TTC549 (cell line): ENCODE results near the gene CLCN4.

ENCODE experiments used
- FAIRE-seq: peaks from 2 replicates; lab custom pipeline; 2012; peaks lifted over from hg19 to GRCh38; lab: Jason Lieb, UNC

Gene CLCN4

GRCh38 chrX:10244915-10245622 lies 88.3 kb downstream of the CLCN4 start:
- FAIRE-seq: no peak

GRCh38 chrX:10245886-10246285 lies 89.1 kb downstream of the CLCN4 start:
- FAIRE-seq: no peak

GRCh38 chrX:10246297-10246696 lies 89.5 kb downstream of the CLCN4 start:
- no peak for FAIRE-seq

GRCh38 chrX:10246846-10247245 lies 90.1 kb downstream of the CLCN4 start:
- no peak for FAIRE-seq

GRCh38 chrX:10254739-10255138 lies 98.0 kb downstream of the CLCN4 start:
- FAIRE-seq: no peak

- FAIRE-seq: no peak
Measured at GRCh38 chrX:10259716-10260115, 102.9 kb downstream of the CLCN4 start.

GRCh38 chrX:10265775-10266174 lies 109.0 kb downstream of the CLCN4 start:
- no peak for FAIRE-seq

GRCh38 chrX:10278716-10279115 lies 121.9 kb downstream of the CLCN4 start:
- FAIRE-seq: no peak

- no peak for FAIRE-seq
Measured at GRCh38 chrX:10280071-10280470, 123.3 kb downstream of the CLCN4 start.

GRCh38 chrX:10282490-10282889 lies 125.7 kb downstream of the CLCN4 start:
- FAIRE-seq: no peak

- FAIRE-seq: no peak
Measured at GRCh38 chrX:10286195-10286594, 129.4 kb downstream of the CLCN4 start.
